ENCODE data around the gene GPR107.

DNA sequence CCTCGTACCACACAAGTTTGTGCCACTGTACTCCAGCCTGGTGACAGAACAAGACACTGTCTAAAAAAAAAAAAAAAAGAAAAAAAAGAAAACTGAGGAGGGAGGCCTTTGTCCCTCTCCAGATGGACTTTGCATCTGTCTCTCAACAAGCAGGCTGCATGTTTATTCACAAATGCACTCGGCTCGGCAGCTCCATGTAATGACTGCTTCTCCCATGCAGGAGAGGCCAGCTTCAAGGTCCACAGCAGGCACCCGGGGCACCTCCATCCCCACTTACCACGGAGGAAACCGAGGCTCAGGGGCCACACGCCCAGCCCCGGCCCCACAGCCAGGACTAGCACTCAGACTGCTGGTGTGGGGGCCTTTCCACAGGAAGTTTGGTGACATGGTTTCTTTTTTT, 105.4 kb downstream of the GPR107 start:
- no peak for TF ChIP-seq POLR2AphosphoS5 (IDR thresholded peaks at IDR 0.05; ENCODE audit: borderline replicate concordance, low read depth, low read length)
- TF ChIP-seq EZH2 (IDR thresholded peaks at IDR 0.05): no peak
- no peak for TF ChIP-seq FOXP2 (optimal IDR thresholded peaks at IDR 0.05; ENCODE audit: control extremely low read depth, extremely low read length, insufficient read depth)
